GM18951 (cell line): ENCODE data around the gene DNAAF1.
A peak's percentile ranks its signal among the peaks of the same experiment; 100 is the strongest.
"Not testable (repeated sequence)": the region's sequence is repeated elsewhere in the genome, so short reads cannot be mapped to it uniquely, and the experiment has no call there.

ENCODE experiments used
- POLR2A ChIP-seq: IDR thresholded peaks from 4 replicates; pipeline ENCODE4 v1.6.1; 2011; ENCODE audit warnings: mild to moderate bottlenecking; ENCODE audit not compliant: insufficient read length, insufficient read depth; ENCODE audit errors: extremely low read depth
- in situ Hi-C: fragments of 300-500 bp; cut with MboI; formaldehyde crosslinking; loops from one replicate; pipeline ENCODE4 v1.12.0; 2022; ENCODE audit warnings: low sequenced_read_pairs, mixed read lengths, inconsistent platforms; ENCODE audit not compliant: unreplicated experiment

DNAAF1 gene

DNA sequence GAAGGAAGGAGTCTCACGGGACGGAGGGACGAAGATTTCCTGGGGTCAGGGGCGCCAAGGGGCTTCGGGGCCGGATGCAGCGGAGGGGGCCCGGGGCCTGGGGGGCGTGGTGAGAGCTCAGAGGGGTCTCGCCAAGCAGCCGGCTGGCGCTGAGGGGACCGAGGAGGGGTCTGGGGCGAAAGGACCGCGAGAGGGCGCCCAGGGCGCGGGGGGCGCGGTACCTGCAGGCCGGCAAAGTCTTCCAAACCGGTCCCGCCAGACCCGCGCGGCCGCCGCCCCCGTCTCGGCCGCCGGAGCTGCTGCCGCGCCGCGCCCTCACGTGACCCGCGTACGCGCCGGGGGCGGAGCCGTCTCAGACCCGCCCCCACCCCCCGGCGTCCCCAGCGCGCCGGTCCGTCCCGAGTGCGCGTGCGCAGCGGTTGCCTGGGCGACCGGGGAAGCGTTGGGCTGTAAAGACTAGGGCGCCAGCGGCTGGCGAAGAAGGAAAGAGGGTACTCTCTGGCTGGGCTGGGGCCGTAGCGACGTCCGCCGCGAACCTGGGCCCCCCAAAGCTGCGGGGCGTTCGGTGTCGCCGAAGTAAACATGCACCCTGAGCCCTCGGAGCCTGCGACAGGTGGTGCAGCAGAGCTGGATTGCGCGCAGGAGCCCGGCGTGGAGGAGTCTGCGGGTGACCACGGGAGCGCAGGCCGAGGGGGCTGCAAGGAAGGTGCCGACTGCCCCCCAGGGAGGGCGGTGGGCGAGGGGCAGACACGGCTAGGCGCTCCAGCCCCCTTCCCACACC is at the start of gene DNAAF1, which contains the start of gene HSDL1:
Gene DNAAF1, plus strand, starts transcription at position 450 of the 781 bp plus-strand sequence. Its CDS starts 133 bp downstream, at position 583.
Gene HSDL1, minus strand, starts transcription at position 319 of the 781 bp plus-strand sequence. CDS start 13,856 bp downstream, outside the sequence.
- TF ChIP-seq POLR2A = peak; percentile 76
- in situ Hi-C loops = no loop called here

- in situ Hi-C loops = no loop called here
- TF ChIP-seq POLR2A = no peak
Observed at GRCh38 chr16:84095466-84095865, 49.6 kb upstream of the DNAAF1 start.

GRCh38 chr16:84096447-84097005 is 48.6 kb upstream of the DNAAF1 start:
- in situ Hi-C loops = no loop called here

GRCh38 chr16:84098939-84099338 is 46.2 kb upstream of the DNAAF1 start:
- TF ChIP-seq POLR2A = no peak
- in situ Hi-C loops = no loop called here

More at GRCh38 chr16:84096447-84097005, 48.6 kb upstream of the DNAAF1 start:
- TF ChIP-seq POLR2A = no peak

DNA sequence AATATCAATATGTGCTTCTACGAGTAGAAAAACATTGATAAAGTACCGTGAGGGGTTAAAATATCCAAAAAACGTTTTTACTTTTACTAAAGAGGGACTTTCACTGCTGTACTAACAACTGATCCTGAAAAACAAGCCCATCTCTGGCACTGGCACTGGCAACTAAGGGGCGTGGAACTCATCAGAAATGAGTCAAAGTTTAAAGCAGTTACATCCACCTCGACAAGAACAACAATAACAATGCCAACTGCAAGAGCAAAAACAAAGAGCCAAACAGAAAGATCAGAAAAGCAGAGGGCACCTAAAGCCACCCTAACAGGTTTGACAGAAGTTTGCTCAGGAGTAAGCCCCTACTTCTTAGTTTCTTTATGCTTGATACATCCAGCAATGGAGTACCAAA is 41.4 kb upstream of the DNAAF1 start:
- no peak for TF ChIP-seq POLR2A
- in situ Hi-C loops = no loop called here

GRCh38 chr16:84104231-84104630 is 40.9 kb upstream of the DNAAF1 start:
- no peak for TF ChIP-seq POLR2A
- in situ Hi-C loops = no loop called here

DNA sequence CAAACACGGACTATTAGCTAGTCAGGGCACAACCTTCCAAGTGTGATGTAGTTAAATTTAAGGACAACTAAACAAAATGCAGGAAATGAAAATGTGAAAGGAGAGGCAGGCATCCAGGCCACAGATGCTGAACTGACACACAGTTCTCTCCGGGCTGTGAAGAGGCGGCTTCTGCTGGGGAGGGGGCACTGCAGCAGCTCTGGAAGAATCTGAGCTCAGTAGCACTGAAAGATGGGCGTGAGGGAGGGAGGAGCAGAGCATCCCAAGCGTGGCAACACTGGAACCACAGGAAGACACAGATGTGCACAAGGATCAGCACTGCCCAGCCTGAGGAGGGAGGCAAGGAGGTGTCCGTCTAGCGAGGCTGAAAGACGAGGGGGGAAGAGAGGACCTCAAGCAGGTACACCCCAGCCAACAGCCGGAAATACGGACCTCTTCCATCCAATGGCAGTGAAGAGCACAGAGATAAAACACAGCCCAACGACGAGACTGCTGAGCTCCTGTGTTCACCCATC is 39.8 kb upstream of the DNAAF1 start:
- in situ Hi-C loops = no loop called here
- no peak for TF ChIP-seq POLR2A

DNA sequence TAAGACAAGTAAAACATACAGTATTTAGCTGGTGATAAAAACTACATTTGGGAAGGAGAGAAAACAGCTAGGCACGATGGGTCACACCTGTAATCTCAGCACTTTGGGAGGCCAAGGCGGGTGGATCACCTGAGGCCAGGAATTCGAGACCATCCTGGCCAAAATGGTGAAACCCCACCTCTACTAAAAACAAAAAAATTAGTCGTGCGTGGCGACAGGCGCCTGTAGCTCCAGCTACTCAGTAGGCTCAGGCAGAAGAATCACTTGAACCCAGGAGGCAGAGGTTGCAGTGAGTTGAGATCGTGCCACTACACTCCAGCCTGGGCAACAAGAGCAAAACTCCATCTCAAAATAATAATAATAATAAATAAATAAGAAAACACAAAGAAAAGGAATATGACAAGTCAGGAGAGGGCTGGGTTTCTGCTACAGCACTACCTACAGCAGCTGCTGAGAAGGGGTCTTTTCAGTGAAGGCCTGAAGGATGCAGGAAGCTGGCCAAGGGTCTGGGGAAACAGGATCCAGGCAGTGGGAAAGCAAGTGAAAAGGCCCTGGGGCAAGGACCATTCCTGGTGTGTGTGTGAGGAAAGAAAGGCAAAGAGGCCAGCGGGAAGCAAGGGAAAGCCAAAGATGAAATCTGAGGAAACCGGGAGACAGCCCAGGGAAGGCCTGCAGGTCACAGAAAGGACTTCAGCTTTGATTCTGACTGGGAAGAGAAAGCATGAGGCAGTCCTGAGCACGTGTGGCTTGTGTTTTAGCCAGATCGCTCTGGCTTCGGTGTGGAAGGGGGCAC is 39.0 kb upstream of the DNAAF1 start:
- TF ChIP-seq POLR2A = no peak
- in situ Hi-C loops = no loop called here

DNA sequence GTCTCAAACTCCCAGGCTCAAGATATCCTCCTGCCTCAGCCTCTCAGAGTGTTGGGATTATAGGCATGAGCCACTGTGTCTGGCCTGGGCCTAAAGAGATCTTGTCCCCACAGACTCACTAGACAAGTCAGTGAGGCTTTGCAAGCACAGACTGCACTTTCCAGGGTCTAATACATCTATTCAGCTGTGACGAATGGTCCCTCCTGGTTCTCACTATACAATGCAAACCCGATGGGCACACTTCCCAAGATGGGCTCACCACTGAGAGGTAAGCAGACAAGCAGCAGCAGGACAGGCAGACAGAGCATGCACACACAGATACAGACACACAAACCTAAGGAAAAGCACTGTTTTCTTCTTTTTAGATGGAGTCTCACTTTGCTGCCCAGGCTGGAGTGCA is 37.2 kb upstream of the DNAAF1 start:
- no peak for TF ChIP-seq POLR2A
- in situ Hi-C loops = no loop called here

- no peak for TF ChIP-seq POLR2A
- in situ Hi-C loops = no loop called here
Observed at GRCh38 chr16:84109598-84110335, 35.3 kb upstream of the DNAAF1 start.

DNA sequence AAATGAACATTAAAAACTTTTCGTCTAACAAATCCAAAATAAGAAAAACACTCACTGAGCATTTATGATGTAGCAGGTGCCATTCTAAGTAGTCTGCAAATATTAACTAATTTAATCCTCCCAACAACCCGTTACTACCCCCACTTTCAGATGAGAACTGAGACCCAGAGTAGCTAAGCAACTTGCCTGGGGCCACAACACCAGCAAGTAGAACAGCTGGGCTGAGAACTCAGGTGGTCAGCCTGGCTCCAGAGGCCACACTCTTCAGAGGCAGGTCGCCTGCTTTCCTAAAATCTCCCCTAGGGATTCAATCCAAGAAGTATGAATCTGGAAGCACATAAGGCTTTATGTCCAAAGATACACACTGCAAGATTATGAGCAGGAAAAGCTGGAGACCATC is 34.6 kb upstream of the DNAAF1 start:
- in situ Hi-C loops = no loop called here
- no peak for TF ChIP-seq POLR2A

DNA sequence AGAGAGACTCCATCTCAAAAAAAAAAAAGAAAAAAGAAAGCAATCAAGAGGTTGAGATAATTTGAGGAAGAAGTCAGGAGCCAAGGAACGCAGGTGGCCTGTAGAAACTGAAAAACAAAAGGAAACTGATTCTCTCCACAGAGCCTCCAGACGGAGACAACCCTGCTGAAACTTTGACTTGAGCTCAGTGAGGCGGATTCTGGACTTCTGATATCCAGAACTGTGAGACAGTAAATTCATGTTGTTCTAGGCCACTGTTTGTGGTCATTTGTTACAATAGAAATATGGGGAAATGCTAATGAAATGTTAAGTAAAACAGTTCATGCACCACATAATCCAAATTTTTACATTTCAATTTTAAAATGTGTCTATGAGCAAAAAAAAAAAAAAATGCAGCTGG is 33.6 kb upstream of the DNAAF1 start:
- in situ Hi-C loops = no loop called here
- TF ChIP-seq POLR2A = no peak

DNA sequence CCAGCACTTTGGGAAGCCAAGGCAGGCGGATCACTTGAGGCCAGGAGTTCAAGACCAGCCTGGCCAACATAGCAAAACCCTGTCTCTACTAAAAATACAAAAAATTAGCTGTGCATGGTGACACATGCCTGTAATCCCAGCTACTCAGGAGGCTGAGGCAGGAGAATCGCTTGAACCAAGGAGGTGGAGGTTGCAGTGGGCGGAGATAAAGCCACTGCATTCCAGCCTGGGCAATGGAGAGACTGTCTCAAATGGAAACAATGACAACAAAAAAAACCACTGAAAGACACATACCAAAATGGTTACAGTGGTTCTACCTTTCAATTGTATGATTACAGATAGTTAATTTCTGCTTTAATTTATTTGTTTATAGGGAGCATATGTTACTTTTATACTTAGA is 33.2 kb upstream of the DNAAF1 start:
- in situ Hi-C loops = not testable (repeated sequence)
